CD14-positive monocyte (primary cell): ENCODE data around the gene MPDZ. TPM values are rescaled to one million over a fixed set of nuclear protein-coding genes. Genes with fewer than 3 reads are reported as not detected.

Experiments used
- DNase-seq, 3 donors: peaks; one replicate each; pipeline ENCODE4 v3.0.0-alpha.2; 2011 to 2022
- H2AFZ ChIP-seq: 2 replicates; pipeline ENCODE4 v1.6.0; 2012; ENCODE audit warnings: mild to moderate bottlenecking, low read depth, low read length, inconsistent platforms; ENCODE audit not compliant: insufficient read depth, poor library complexity, severe bottlenecking
- H3K27ac ChIP-seq, 2 donors: 1 replicate in 1 of 2; 2 replicates in 1 of 2; pipeline ENCODE4 v1.5.1; 2012 to 2013; ENCODE audit warnings: low read length in 2 of 2, control low read depth in 1 of 2, inconsistent platforms in 1 of 2, low read depth in 1 of 2, mild to moderate bottlenecking in 1 of 2
- H3K27me3 ChIP-seq, 2 donors: one replicate each; pipeline versions ENCODE4 v1.6.0 to v1.6.1; 2011 to 2013; ENCODE audit warnings: low read length in 2 of 2; ENCODE audit not compliant: control insufficient read depth in 2 of 2, insufficient read depth in 2 of 2
- H3K36me3 ChIP-seq, 2 donors: replicated peaks in 1 of 2; 1 replicate in 1 of 2; 2 replicates in 1 of 2; pipeline versions ENCODE4 v1.5.1 to v1.6.1; 2012 to 2013; ENCODE audit warnings: low read length in 2 of 2, control low read depth in 1 of 2, inconsistent platforms in 1 of 2, mild to moderate bottlenecking in 1 of 2; ENCODE audit not compliant: insufficient read depth in 2 of 2, control insufficient read depth in 1 of 2
- H3K4me1 ChIP-seq, 2 donors: 1 replicate in 1 of 2; 2 replicates in 1 of 2; pipeline versions ENCODE4 v1.5.1 to v1.6.1; 2012 to 2013; ENCODE audit warnings: low read length in 2 of 2, control low read depth in 1 of 2, inconsistent platforms in 1 of 2, mild to moderate bottlenecking in 1 of 2, moderate library complexity in 1 of 2; ENCODE audit not compliant: insufficient read depth in 2 of 2, control insufficient read depth in 1 of 2
- H3K4me2 ChIP-seq: replicated peaks from 2 replicates; pipeline ENCODE3; 2012; ENCODE audit warnings: low read length, moderate library complexity, mild to moderate bottlenecking; ENCODE audit not compliant: poor library complexity, severe bottlenecking; ENCODE audit errors: extremely low read depth
- H3K4me3 ChIP-seq, 3 experiments: fragments of 200-600 bp in 1 of 3; sonication (generic) in 1 of 3; replicated peaks in 1 of 3; 1 replicate in 2 of 3; 2 replicates in 1 of 3; pipeline ENCODE4 v1.5.1; 2011 to 2013; ENCODE audit warnings: low read length in 3 of 3, mild to moderate bottlenecking in 3 of 3, control low read depth in 2 of 3, low read depth in 2 of 3, inconsistent platforms in 1 of 3, moderate library complexity in 1 of 3
- H3K79me2 ChIP-seq: 2 replicates; pipeline ENCODE4 v1.6.0; 2012; ENCODE audit warnings: mild to moderate bottlenecking, control low read depth, inconsistent platforms, low read length, moderate library complexity; ENCODE audit not compliant: insufficient read depth
- H3K9ac ChIP-seq: 2 replicates; pipeline ENCODE4 v1.6.0; 2017; ENCODE audit warnings: low read length, mild to moderate bottlenecking; ENCODE audit not compliant: insufficient read depth, poor library complexity, severe bottlenecking
- H3K9me3 ChIP-seq, 2 donors: replicated peaks in 1 of 2; 1 replicate in 1 of 2; 2 replicates in 1 of 2; pipeline versions ENCODE4 v1.5.1 to v1.6.1; 2012 to 2013; ENCODE audit warnings: low read length in 2 of 2, control low read depth in 1 of 2; ENCODE audit not compliant: control insufficient read depth in 1 of 2, insufficient read depth in 1 of 2
- H4K20me1 ChIP-seq: 2 replicates; pipeline ENCODE4 v1.6.0; 2012; ENCODE audit warnings: mild to moderate bottlenecking, low read length, control low read depth, moderate library complexity; ENCODE audit not compliant: insufficient read depth
- H3K27ac Mint-ChIP-seq, 7 donors: one replicate each; pipeline ENCODE4 v1.8.0; 2020; ENCODE audit warnings: mild to moderate bottlenecking in 7 of 7, mixed read lengths in 7 of 7, moderate library complexity in 6 of 7, inconsistent platforms in 2 of 7
- H3K27me3 Mint-ChIP-seq, 3 donors: one replicate each; pipeline ENCODE4 v1.8.0; 2021 to 2022; ENCODE audit warnings: low read depth in 3 of 3, mild to moderate bottlenecking in 3 of 3, mixed read lengths in 3 of 3, moderate library complexity in 3 of 3, inconsistent platforms in 1 of 3
- H3K36me3 Mint-ChIP-seq, 2 donors: one replicate each; pipeline ENCODE4 v1.8.0; 2020; ENCODE audit warnings: mixed read lengths in 2 of 2, inconsistent platforms in 1 of 2, mild to moderate bottlenecking in 1 of 2
- H3K4me1 Mint-ChIP-seq: one replicate; pipeline ENCODE4 v1.8.0; 2020; ENCODE audit warnings: mild to moderate bottlenecking, mixed read lengths
- H3K4me3 Mint-ChIP-seq, 2 donors: one replicate each; pipeline ENCODE4 v1.8.0; 2020; ENCODE audit warnings: mild to moderate bottlenecking in 2 of 2, mixed read lengths in 2 of 2, moderate library complexity in 1 of 2
- H3K9me3 Mint-ChIP-seq, 7 donors: one replicate each; pipeline ENCODE4 v1.8.0; 2020 to 2022; ENCODE audit warnings: mixed read lengths in 7 of 7, mild to moderate bottlenecking in 6 of 7, moderate library complexity in 6 of 7, inconsistent platforms in 2 of 7
- WGBS: methylation state at CpG from one replicate; pipeline ENCODE4 v1.1.5; 2013; ENCODE audit warnings: missing lambda C conversion rate; ENCODE audit not compliant: insufficient coverage; 5-methylcytosine and 5-hydroxymethylcytosine counted together
- intact Hi-C, 2 donors: fragments of 100-400 bp; cut with micrococcal nuclease; formaldehyde crosslinking; loops; one replicate each; pipeline versions ENCODE4 v1.15.0 to v1.15.1; 2023
- polyA plus RNA-seq, 3 donors: library from polyadenylated mRNA; depleted of rRNA in 1 of 3; unstranded in 2 of 3; stranded (reverse) in 1 of 3; fragments of 300-500 nt in 2 of 3; fragments of >200 nt in 1 of 3; fragmentation: Illumina TruSeq in 2 of 3; gene quantifications; 1 replicate in 2 of 3; 2 replicates in 1 of 3; pipeline ENCODE4 v1.2.3, GENCODE V29; 2012 to 2021
- TF ChIP-seq, protein P1 (sequence below): fragments of 200-600 bp; IDR thresholded peaks from one replicate; pipeline ENCODE4 v1.8.0; 2022; ENCODE audit warnings: antibody characterized with exemption, mild to moderate bottlenecking

The MPDZ gene
- polyA plus RNA-seq, 3 donors, result not detected

DNA sequence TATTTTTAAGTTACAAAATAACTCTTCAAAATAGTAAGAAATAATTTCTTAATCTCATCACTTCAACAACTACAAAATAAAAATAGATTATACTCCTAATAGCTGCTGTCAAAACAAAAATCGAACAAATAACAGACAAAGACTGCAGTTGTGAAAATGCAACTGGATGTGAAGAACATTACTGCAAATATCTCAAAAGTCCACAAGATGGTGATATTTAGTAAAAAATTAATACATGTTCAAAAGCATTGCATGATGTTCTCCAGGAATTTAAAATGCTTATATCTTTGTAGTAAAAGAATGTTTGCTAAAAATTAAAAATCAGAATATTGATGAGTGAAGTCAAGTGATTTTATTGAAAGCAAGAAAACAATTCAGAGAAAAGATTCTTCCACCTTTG, 66.2 kb downstream of the MPDZ start:
- no peaks in the 10 kb centered on the region for H3K27me3 ChIP-seq
- no peak overlapping the region for H3K4me3 ChIP-seq
- Mint-ChIP-seq H3K4me3 (no peak overlapping the region), H3K27ac (no peak overlapping the region), H3K36me3 (no peaks in the 10 kb centered on the region), H3K4me1 (no peaks in the 10 kb centered on the region), H3K9me3 (no peaks in the 10 kb centered on the region), H3K27me3 (no peaks in the 10 kb centered on the region)
- H3K4me1 ChIP-seq, result no peaks in the 10 kb centered on the region
- no CpG with 5 or more reads among the region's 1 CpG for WGBS
- DNase-seq, result no peak
- H3K9ac ChIP-seq, result no peak overlapping the region
- H4K20me1 ChIP-seq, result no peaks in the 10 kb centered on the region
- H3K36me3 ChIP-seq, result no peaks in the 10 kb centered on the region
- no peak overlapping the region for H3K27ac ChIP-seq
- no peak overlapping the region for H3K4me2 ChIP-seq
- intact Hi-C loops, result no loop called here
- H3K9me3 ChIP-seq, result no peaks in the 10 kb centered on the region
- no peak overlapping the region for H2AFZ ChIP-seq
- H3K79me2 ChIP-seq, result no peaks in the 10 kb centered on the region
- TF ChIP-seq, protein P1, sequence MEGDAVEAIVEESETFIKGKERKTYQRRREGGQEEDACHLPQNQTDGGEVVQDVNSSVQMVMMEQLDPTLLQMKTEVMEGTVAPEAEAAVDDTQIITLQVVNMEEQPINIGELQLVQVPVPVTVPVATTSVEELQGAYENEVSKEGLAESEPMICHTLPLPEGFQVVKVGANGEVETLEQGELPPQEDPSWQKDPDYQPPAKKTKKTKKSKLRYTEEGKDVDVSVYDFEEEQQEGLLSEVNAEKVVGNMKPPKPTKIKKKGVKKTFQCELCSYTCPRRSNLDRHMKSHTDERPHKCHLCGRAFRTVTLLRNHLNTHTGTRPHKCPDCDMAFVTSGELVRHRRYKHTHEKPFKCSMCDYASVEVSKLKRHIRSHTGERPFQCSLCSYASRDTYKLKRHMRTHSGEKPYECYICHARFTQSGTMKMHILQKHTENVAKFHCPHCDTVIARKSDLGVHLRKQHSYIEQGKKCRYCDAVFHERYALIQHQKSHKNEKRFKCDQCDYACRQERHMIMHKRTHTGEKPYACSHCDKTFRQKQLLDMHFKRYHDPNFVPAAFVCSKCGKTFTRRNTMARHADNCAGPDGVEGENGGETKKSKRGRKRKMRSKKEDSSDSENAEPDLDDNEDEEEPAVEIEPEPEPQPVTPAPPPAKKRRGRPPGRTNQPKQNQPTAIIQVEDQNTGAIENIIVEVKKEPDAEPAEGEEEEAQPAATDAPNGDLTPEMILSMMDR, result no peak

DNA sequence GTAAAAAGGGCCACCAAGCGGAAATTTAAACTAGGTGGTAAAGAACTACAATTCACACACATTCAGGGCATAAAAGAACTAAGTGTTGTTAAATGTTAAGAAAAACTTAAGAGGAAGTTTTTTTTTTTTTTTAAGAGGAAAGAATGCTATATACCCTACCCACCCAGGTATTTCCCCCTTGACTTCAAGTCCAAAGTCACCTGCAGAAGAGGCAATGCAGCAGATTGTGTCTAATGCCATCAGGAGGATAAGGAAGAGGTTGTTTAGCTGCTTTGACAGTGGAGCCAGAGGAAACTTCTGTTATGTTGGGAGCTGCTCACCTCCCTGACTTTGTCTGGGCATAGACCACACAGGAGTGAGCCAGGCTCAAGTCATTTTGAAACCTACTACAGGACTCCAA, 69.2 kb downstream of the MPDZ start:
- Histone ChIP-seq H3K36me3 (no peaks in the 10 kb centered on the region), H3K79me2 (no peaks in the 10 kb centered on the region), H3K27me3 (no peaks in the 10 kb centered on the region), H4K20me1 (no peaks in the 10 kb centered on the region), H3K4me2 (no peak overlapping the region), H3K4me1 (no peaks in the 10 kb centered on the region), H3K27ac (no peak overlapping the region), H3K9ac (no peak overlapping the region), H2AFZ (no peak overlapping the region), H3K4me3 (no peak overlapping the region), H3K9me3 (no peaks in the 10 kb centered on the region)
- Mint-ChIP-seq H3K9me3 (no peaks in the 10 kb centered on the region), H3K4me3 (no peak overlapping the region), H3K4me1 (no peaks in the 10 kb centered on the region), H3K27ac (no peak overlapping the region), H3K27me3 (no peaks in the 10 kb centered on the region), H3K36me3 (no peaks in the 10 kb centered on the region)
- TF ChIP-seq, protein P1, result no peak
- intact Hi-C loops, result no loop called here
- no peak for DNase-seq
- WGBS, result no CpG with 5 or more reads among the region's 1 CpG
